CD14-positive monocyte (primary cell): Measurements from ENCODE around the gene GNG5. TPM values are rescaled to one million over a fixed set of nuclear protein-coding genes. Genes with fewer than 3 reads are reported as not detected.

ENCODE experiments used
- DNase-seq, 3 donors: peaks; one replicate each; pipeline ENCODE4 v3.0.0-alpha.2; 2011 to 2022
- H2AFZ ChIP-seq: 2 replicates; pipeline ENCODE4 v1.6.0; 2012; ENCODE audit warnings: mild to moderate bottlenecking, low read depth, low read length, inconsistent platforms; ENCODE audit not compliant: insufficient read depth, poor library complexity, severe bottlenecking
- H3K27ac ChIP-seq, 2 donors: 1 replicate in 1 of 2; 2 replicates in 1 of 2; pipeline ENCODE4 v1.5.1; 2012 to 2013; ENCODE audit warnings: low read length in 2 of 2, control low read depth in 1 of 2, inconsistent platforms in 1 of 2, low read depth in 1 of 2, mild to moderate bottlenecking in 1 of 2
- H3K27me3 ChIP-seq, 2 donors: one replicate each; pipeline versions ENCODE4 v1.6.0 to v1.6.1; 2011 to 2013; ENCODE audit warnings: low read length in 2 of 2; ENCODE audit not compliant: control insufficient read depth in 2 of 2, insufficient read depth in 2 of 2
- H3K36me3 ChIP-seq, 2 donors: replicated peaks in 1 of 2; 1 replicate in 1 of 2; 2 replicates in 1 of 2; pipeline versions ENCODE4 v1.5.1 to v1.6.1; 2012 to 2013; ENCODE audit warnings: low read length in 2 of 2, control low read depth in 1 of 2, inconsistent platforms in 1 of 2, mild to moderate bottlenecking in 1 of 2; ENCODE audit not compliant: insufficient read depth in 2 of 2, control insufficient read depth in 1 of 2
- H3K4me1 ChIP-seq, 2 donors: 1 replicate in 1 of 2; 2 replicates in 1 of 2; pipeline versions ENCODE4 v1.5.1 to v1.6.1; 2012 to 2013; ENCODE audit warnings: low read length in 2 of 2, control low read depth in 1 of 2, inconsistent platforms in 1 of 2, mild to moderate bottlenecking in 1 of 2, moderate library complexity in 1 of 2; ENCODE audit not compliant: insufficient read depth in 2 of 2, control insufficient read depth in 1 of 2
- H3K4me2 ChIP-seq: replicated peaks from 2 replicates; pipeline ENCODE3; 2012; ENCODE audit warnings: low read length, moderate library complexity, mild to moderate bottlenecking; ENCODE audit not compliant: poor library complexity, severe bottlenecking; ENCODE audit errors: extremely low read depth
- H3K4me3 ChIP-seq, 3 experiments: fragments of 200-600 bp in 1 of 3; sonication (generic) in 1 of 3; replicated peaks in 1 of 3; 1 replicate in 2 of 3; 2 replicates in 1 of 3; pipeline ENCODE4 v1.5.1; 2011 to 2013; ENCODE audit warnings: low read length in 3 of 3, mild to moderate bottlenecking in 3 of 3, control low read depth in 2 of 3, low read depth in 2 of 3, inconsistent platforms in 1 of 3, moderate library complexity in 1 of 3
- H3K79me2 ChIP-seq: 2 replicates; pipeline ENCODE4 v1.6.0; 2012; ENCODE audit warnings: mild to moderate bottlenecking, control low read depth, inconsistent platforms, low read length, moderate library complexity; ENCODE audit not compliant: insufficient read depth
- H3K9ac ChIP-seq: 2 replicates; pipeline ENCODE4 v1.6.0; 2017; ENCODE audit warnings: low read length, mild to moderate bottlenecking; ENCODE audit not compliant: insufficient read depth, poor library complexity, severe bottlenecking
- H3K9me3 ChIP-seq, 2 donors: replicated peaks in 1 of 2; 1 replicate in 1 of 2; 2 replicates in 1 of 2; pipeline versions ENCODE4 v1.5.1 to v1.6.1; 2012 to 2013; ENCODE audit warnings: low read length in 2 of 2, control low read depth in 1 of 2; ENCODE audit not compliant: control insufficient read depth in 1 of 2, insufficient read depth in 1 of 2
- H4K20me1 ChIP-seq: 2 replicates; pipeline ENCODE4 v1.6.0; 2012; ENCODE audit warnings: mild to moderate bottlenecking, low read length, control low read depth, moderate library complexity; ENCODE audit not compliant: insufficient read depth
- H3K27ac Mint-ChIP-seq, 7 donors: one replicate each; pipeline ENCODE4 v1.8.0; 2020; ENCODE audit warnings: mild to moderate bottlenecking in 7 of 7, mixed read lengths in 7 of 7, moderate library complexity in 6 of 7, inconsistent platforms in 2 of 7
- H3K27me3 Mint-ChIP-seq, 3 donors: one replicate each; pipeline ENCODE4 v1.8.0; 2021 to 2022; ENCODE audit warnings: low read depth in 3 of 3, mild to moderate bottlenecking in 3 of 3, mixed read lengths in 3 of 3, moderate library complexity in 3 of 3, inconsistent platforms in 1 of 3
- H3K36me3 Mint-ChIP-seq, 2 donors: one replicate each; pipeline ENCODE4 v1.8.0; 2020; ENCODE audit warnings: mixed read lengths in 2 of 2, inconsistent platforms in 1 of 2, mild to moderate bottlenecking in 1 of 2
- H3K4me1 Mint-ChIP-seq: one replicate; pipeline ENCODE4 v1.8.0; 2020; ENCODE audit warnings: mild to moderate bottlenecking, mixed read lengths
- H3K4me3 Mint-ChIP-seq, 2 donors: one replicate each; pipeline ENCODE4 v1.8.0; 2020; ENCODE audit warnings: mild to moderate bottlenecking in 2 of 2, mixed read lengths in 2 of 2, moderate library complexity in 1 of 2
- H3K9me3 Mint-ChIP-seq, 7 donors: one replicate each; pipeline ENCODE4 v1.8.0; 2020 to 2022; ENCODE audit warnings: mixed read lengths in 7 of 7, mild to moderate bottlenecking in 6 of 7, moderate library complexity in 6 of 7, inconsistent platforms in 2 of 7
- WGBS: methylation state at CpG from one replicate; pipeline ENCODE4 v1.1.5; 2013; ENCODE audit warnings: missing lambda C conversion rate; ENCODE audit not compliant: insufficient coverage; 5-methylcytosine and 5-hydroxymethylcytosine counted together
- intact Hi-C, 2 donors: fragments of 100-400 bp; cut with micrococcal nuclease; formaldehyde crosslinking; loops; one replicate each; pipeline versions ENCODE4 v1.15.0 to v1.15.1; 2023
- polyA plus RNA-seq, 3 donors: library from polyadenylated mRNA; depleted of rRNA in 1 of 3; unstranded in 2 of 3; stranded (reverse) in 1 of 3; fragments of 300-500 nt in 2 of 3; fragments of >200 nt in 1 of 3; fragmentation: Illumina TruSeq in 2 of 3; gene quantifications; 1 replicate in 2 of 3; 2 replicates in 1 of 3; pipeline ENCODE4 v1.2.3, GENCODE V29; 2012 to 2021
- TF ChIP-seq, protein P1 (sequence below): fragments of 200-600 bp; IDR thresholded peaks from one replicate; pipeline ENCODE4 v1.8.0; 2022; ENCODE audit warnings: antibody characterized with exemption, mild to moderate bottlenecking

Gene GNG5
- polyA plus RNA-seq, 3 donors: 135 to 555 (median 377) TPM

DNA sequence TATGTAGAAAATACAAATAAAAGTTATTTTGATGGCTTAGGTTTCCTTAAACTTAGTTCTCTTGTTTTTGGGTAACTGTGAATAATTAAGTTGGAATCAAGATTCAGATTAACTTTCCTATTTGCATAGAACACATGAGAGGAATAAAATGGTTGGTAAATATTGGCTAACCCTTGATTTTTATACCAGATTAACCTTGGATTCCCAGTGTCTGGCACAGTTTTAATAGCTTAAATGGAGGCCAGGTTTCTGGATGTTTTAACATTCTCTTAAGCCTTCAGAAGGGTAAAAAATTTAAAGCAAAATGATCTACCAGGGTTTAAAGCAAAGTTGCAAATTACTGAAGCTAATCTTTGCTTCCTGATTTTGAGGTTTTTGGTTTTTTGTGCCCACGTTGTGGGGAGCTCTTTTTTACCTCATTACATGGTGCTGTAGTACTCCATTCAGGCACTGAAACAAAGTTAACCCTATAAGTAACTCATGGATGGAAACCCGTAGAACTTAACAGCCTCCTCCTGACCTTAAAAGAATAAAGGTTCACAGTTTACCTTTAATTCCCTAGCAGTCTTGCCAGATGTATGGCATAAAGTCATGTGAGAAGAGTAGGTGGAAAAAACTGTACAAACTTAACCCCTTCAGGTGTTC lies 8.6 kb downstream of the GNG5 start:
- no peaks in the 10 kb centered on the region for H3K9me3 Mint-ChIP-seq
- Histone ChIP-seq H3K9me3 (no peaks in the 10 kb centered on the region), H3K27me3 (no peaks in the 10 kb centered on the region), H3K27ac (no peak overlapping the region), H3K4me2 (no peak overlapping the region), H3K79me2 (peaks cover 48% of the 10 kb centered on the region), H3K4me1 (peaks cover under 1 to 7% of the 10 kb centered on the region in 2 donors), H3K9ac (no peak overlapping the region), H4K20me1 (peaks cover 70% of the 10 kb centered on the region), H3K36me3 (peaks cover 62 to 90% of the 10 kb centered on the region in 2 donors), H3K4me3 (no peak overlapping the region), H2AFZ (no peak overlapping the region)
- no peaks in the 10 kb centered on the region for H3K27me3 Mint-ChIP-seq
- peaks cover 14% of the 10 kb centered on the region for H3K4me1 Mint-ChIP-seq
- TF ChIP-seq, protein P1, sequence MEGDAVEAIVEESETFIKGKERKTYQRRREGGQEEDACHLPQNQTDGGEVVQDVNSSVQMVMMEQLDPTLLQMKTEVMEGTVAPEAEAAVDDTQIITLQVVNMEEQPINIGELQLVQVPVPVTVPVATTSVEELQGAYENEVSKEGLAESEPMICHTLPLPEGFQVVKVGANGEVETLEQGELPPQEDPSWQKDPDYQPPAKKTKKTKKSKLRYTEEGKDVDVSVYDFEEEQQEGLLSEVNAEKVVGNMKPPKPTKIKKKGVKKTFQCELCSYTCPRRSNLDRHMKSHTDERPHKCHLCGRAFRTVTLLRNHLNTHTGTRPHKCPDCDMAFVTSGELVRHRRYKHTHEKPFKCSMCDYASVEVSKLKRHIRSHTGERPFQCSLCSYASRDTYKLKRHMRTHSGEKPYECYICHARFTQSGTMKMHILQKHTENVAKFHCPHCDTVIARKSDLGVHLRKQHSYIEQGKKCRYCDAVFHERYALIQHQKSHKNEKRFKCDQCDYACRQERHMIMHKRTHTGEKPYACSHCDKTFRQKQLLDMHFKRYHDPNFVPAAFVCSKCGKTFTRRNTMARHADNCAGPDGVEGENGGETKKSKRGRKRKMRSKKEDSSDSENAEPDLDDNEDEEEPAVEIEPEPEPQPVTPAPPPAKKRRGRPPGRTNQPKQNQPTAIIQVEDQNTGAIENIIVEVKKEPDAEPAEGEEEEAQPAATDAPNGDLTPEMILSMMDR: no peak
- WGBS: no CpG with 5 or more reads among the region's 2 CpGs
- peak overlapping the region in 2 of 7 donors; percentile 28 to 32 for H3K27ac Mint-ChIP-seq
- DNase-seq: no peak
- H3K36me3 Mint-ChIP-seq: peaks cover 68 to 85% of the 10 kb centered on the region in 2 donors
- H3K4me3 Mint-ChIP-seq: no peak overlapping the region
- intact Hi-C loops: no loop called here

DNA sequence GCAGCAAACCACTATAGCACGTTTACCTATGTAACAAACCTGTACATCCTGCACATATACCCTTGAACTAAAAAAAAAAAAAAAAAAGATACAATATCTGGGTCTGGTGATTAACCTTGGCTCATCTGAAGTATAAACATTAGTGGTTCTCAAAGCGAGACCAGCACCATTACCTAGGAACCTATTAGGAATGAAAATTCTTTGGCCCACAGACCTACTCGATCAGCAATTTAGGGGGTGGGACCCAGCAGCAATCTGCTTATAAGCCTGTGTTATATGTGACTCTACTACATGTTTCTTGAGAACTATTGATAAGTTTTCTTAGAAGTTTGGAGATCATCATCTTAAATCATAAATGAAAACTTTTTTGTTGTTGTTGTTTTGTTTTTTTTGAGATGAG lies 9.9 kb downstream of the GNG5 start:
- Histone ChIP-seq H3K4me3 (no peak overlapping the region), H3K27ac (no peak overlapping the region), H3K79me2 (peaks cover 35% of the 10 kb centered on the region), H3K27me3 (no peaks in the 10 kb centered on the region), H3K4me1 (peaks cover 0 to 5% of the 10 kb centered on the region in 2 donors), H3K4me2 (no peak overlapping the region), H3K36me3 (peaks cover 70 to 100% of the 10 kb centered on the region in 2 donors), H3K9me3 (no peaks in the 10 kb centered on the region), H4K20me1 (peaks cover 57% of the 10 kb centered on the region), H3K9ac (no peak overlapping the region), H2AFZ (no peak overlapping the region)
- Mint-ChIP-seq H3K27me3 (no peaks in the 10 kb centered on the region), H3K4me3 (no peak overlapping the region), H3K36me3 (peaks cover 75 to 89% of the 10 kb centered on the region in 2 donors), H3K9me3 (peaks cover 0 to 2% (median 0%) of the 10 kb centered on the region in 7 donors), H3K4me1 (peaks cover 8% of the 10 kb centered on the region), H3K27ac (no peak overlapping the region)
- WGBS: no CpG with 5 or more reads among the region's 3 CpGs
- intact Hi-C loops: no loop called here
- TF ChIP-seq, protein P1: no peak
- DNase-seq: no peak
